CD4-positive, alpha-beta T cell treated with Interleukin-17A for 1 hour (primary cell): ENCODE measurements around the gene YEATS2.
"Not testable (repeated sequence)": the region's sequence is repeated elsewhere in the genome, so short reads cannot be mapped to it uniquely, and the experiment has no call there.

ENCODE experiments used
- DNase-seq: peaks from one replicate; pipeline ENCODE4 v3.0.0-alpha.2; 2020

The YEATS2 gene

GRCh38 chr3:183779896-183780465, 82.4 kb downstream of the YEATS2 start:
- no peak for DNase-seq

- DNase-seq: no peak
Observed at GRCh38 chr3:183781246-183781645, 83.6 kb downstream of the YEATS2 start.

- DNase-seq: no peak
Observed at GRCh38 chr3:183782576-183783276, 85.1 kb downstream of the YEATS2 start.

DNA sequence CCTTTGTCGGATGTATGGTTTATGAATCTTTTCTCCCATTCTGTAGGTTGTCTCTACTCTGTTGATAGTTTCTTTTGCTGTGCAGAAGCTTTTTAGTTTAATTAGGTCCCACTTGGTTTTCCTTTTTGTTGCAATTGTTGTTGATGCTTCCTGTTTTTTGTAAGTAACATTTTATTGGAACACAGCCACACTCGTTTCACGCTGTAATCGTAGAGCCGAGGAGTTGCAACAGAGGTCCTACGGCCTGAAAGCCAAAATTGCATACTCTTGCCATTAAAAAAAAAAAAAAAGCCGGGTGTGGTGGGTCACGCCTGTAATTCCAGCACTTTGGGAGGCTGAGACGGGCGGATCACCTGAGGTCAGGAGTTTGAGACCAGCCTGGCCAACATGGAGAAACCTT, 86.9 kb downstream of the YEATS2 start:
- not testable (repeated sequence) for DNase-seq

- DNase-seq: no peak
Observed at GRCh38 chr3:183789826-183790225, 92.2 kb downstream of the YEATS2 start.

DNA sequence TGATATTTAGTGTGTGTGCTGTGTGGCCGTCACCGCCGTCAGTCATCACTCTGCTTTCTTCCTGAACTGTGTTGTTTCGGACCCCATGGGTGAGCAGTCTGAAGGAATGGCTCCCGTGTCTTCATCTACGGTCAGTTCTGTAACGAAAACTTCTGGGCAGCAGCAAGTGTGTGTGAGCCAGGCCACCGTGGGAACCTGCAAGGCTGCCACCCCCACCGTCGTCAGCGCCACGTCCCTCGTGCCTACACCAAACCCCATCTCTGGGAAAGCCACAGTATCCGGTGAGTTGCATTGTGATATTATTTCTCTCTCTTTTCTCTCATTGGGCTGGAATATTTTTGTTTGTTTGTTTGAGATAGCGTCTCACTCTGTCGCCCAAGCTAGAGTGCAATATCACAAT, 93.1 kb downstream of the YEATS2 start:
- no peak for DNase-seq

GRCh38 chr3:183792976-183793375, 95.4 kb downstream of the YEATS2 start:
- no peak for DNase-seq

DNA sequence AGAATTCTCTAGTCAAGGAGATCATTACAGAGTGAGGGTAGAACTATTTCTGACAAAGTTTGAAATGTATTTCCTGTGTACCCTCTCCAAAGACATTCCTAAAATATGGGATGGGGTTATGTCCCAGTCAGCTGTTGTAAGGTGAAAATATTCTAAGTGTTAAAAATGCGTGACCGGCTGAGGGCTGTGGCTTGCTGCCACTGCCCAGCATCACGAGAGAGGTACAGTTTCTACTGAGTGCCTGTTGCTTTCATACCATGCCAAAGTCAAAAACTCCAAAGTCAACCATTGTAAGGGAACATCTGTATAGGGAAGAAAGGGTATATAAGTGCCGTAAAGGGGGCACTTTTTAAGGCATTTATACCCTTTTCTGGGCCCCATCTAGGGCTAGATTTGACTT, 96.9 kb downstream of the YEATS2 start:
- no peak for DNase-seq

DNA sequence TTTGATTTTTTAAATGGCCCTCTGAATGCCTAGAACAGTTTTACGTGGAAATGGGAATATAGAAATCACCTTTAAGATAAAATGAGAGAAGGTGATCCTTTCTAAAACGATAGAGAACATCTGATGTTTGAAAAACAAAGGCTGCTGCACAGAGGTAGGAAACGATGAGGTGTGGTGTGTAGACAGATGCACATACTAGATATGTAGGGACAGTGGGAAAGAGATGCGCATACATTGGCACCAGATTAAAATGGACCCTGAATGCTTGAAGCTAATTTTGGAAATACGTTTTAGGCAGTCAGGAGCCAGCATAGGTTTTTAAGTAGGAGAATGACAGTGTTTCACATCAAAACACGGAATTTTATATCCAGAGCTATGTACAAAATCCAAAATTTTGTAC, 98.8 kb downstream of the YEATS2 start:
- no peak for DNase-seq

- no peak for DNase-seq
Observed at GRCh38 chr3:183797996-183798395, 100.4 kb downstream of the YEATS2 start.

GRCh38 chr3:183799461-183799860, 101.9 kb downstream of the YEATS2 start:
- no peak for DNase-seq

DNA sequence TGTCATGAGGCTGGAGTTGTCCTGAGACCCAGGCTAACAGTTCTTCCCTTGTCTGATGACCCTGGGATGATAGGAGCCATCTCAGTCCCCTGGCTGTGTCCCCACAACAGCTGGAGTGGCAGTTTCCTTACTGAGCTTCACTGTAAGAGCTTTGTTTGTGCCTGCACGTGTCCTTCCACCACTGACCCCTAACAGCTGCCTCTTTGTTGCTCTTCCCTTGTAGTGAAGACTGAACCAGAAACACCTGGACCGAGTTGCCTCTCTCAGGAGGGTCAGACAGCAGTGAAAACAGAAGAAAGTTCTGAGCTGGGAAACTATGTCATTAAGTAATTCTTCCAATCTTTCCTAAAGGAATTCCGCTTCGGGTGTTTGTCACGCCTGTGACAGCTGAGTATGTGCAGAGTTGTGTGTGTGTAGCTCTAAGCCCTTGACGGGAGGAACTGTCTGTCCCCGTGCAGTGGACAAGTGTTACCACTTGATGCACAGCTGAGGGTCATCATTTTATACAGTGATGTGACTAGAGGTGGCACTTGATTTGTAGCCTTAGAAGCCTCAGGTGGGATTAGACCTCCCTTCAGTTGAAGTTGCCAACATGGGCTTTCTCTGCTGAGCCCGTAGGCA, 102.8 kb downstream of the YEATS2 start:
- no peak for DNase-seq

- no peak for DNase-seq
Observed at GRCh38 chr3:183801601-183802000, 104.0 kb downstream of the YEATS2 start.

DNA sequence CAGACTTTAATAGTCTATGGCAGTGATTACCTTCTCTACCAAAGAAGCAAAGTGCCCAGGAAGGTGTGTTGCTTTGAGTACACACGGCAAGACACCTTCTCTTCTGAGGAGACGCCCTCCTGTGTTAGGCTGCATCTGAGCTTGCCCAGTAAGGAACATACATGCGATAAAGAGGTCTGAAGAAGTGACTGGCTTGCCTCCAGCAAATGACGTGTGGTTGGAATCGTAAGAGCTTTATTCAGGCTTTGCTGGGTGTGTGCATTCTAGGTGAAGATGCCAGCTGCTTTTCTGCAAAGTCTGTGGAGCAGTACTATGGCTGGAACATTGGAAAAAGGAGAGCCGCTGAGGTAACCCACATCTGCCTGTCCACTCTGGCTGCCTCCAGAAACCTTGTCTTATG, 105.4 kb downstream of the YEATS2 start:
- DNase-seq: no peak

GRCh38 chr3:183807209-183807728, 109.7 kb downstream of the YEATS2 start:
- DNase-seq: no peak

GRCh38 chr3:183807881-183808280, 110.3 kb downstream of the YEATS2 start:
- DNase-seq: no peak

- no peak for DNase-seq
Observed at GRCh38 chr3:183808355-183808754, 110.8 kb downstream of the YEATS2 start.

- no peak for DNase-seq
Observed at GRCh38 chr3:183809270-183809669, 111.7 kb downstream of the YEATS2 start.

GRCh38 chr3:183810643-183811594, 113.3 kb downstream of the YEATS2 start:
- no peak for DNase-seq

DNA sequence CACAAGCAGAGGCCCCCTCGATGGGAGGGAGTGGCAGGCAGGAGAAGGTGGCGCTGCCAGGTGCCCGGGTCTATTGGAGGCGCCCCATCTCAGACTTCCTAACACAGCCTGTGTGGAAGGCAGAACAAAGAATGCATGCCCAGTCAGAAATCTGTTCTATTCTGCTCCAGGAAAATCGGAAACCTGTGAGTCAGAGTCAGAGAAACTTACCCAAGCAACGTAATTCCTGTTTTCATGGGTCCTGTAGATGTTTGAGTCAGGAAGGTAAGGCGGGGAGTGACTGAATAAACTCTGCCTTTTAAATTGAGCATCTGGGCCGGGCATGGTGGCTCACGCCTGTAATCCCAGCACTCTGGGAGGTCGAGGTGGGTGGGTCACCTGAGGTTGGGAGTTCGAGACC, 114.0 kb downstream of the YEATS2 start:
- no peak for DNase-seq

GRCh38 chr3:183812761-183813445, 115.3 kb downstream of the YEATS2 start:
- DNase-seq: no peak

DNA sequence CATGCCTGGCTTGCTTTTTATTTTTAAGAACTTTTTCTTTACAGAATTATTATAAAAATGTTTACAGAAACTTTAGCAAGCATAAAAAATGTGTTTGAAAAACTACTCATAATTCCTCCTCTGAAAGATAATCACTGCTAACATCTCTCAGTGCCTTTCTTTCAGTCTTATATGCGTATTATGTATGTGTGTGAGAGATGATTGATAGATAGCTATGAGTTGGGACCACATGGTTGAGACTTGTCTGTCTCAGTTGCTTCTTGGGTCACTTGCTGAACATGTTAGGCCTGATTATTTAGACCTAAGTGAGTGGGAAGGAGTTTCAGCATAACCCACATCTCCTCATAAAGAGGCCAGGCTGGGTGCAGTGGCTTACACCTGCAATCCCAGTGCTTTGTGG, 116.6 kb downstream of the YEATS2 start:
- DNase-seq: no peak

- peak; percentile 34 for DNase-seq
Observed at GRCh38 chr3:183815563-183815940, 118.0 kb downstream of the YEATS2 start.
